Endothelial cell (in vitro differentiated cells): Measurements from ENCODE around the gene KIF13A. TPM values are rescaled to one million over a fixed set of nuclear protein-coding genes. Genes with fewer than 3 reads are reported as not detected.

Experiments used
- DNase-seq: peaks from one replicate; pipeline ENCODE4 v3.0.0; 2021; ENCODE audit warnings: low spot score
- H3K27ac Mint-ChIP-seq: one replicate; pipeline ENCODE4 v1.8.0; 2021; ENCODE audit warnings: mixed read lengths, inconsistent platforms; ENCODE audit not compliant: unreplicated experiment
- H3K27me3 Mint-ChIP-seq: one replicate; pipeline ENCODE4 v1.8.0; 2021; ENCODE audit warnings: mild to moderate bottlenecking, moderate library complexity, mixed read lengths, inconsistent platforms; ENCODE audit not compliant: unreplicated experiment
- H3K36me3 Mint-ChIP-seq: one replicate; pipeline ENCODE4 v1.8.0; 2021; ENCODE audit warnings: mild to moderate bottlenecking, low read depth, mixed read lengths, inconsistent platforms; ENCODE audit not compliant: unreplicated experiment
- H3K4me1 Mint-ChIP-seq: one replicate; pipeline ENCODE4 v1.8.0; 2021; ENCODE audit warnings: mild to moderate bottlenecking, mixed read lengths, inconsistent platforms; ENCODE audit not compliant: unreplicated experiment
- H3K4me3 Mint-ChIP-seq: one replicate; pipeline ENCODE4 v1.8.0; 2021; ENCODE audit warnings: mild to moderate bottlenecking, mixed read lengths, inconsistent platforms; ENCODE audit not compliant: unreplicated experiment
- H3K9me3 Mint-ChIP-seq: one replicate; pipeline ENCODE4 v1.8.0; 2021; ENCODE audit warnings: mixed read lengths, inconsistent platforms; ENCODE audit not compliant: unreplicated experiment
- total RNA-seq: library from RNA; stranded (reverse); fragmentation: NEBNext Ultra II Directional; extraction: Animal tissue kit (Norgen Biotek cat#: 25700); gene quantifications from one replicate; pipeline ENCODE4 v1.2.1, GENCODE V29; 2021; ENCODE audit not compliant: unreplicated experiment
- TF ChIP-seq, protein P1 (sequence below): fragments of 200-600 bp; sonication (generic); IDR thresholded peaks from one replicate; pipeline ENCODE4 v1.5.0; 2021; ENCODE audit warnings: antibody characterized with exemption; ENCODE audit not compliant: unreplicated experiment

Gene KIF13A
- total RNA-seq, 1 donor from 2014 or later: 139 TPM

DNA sequence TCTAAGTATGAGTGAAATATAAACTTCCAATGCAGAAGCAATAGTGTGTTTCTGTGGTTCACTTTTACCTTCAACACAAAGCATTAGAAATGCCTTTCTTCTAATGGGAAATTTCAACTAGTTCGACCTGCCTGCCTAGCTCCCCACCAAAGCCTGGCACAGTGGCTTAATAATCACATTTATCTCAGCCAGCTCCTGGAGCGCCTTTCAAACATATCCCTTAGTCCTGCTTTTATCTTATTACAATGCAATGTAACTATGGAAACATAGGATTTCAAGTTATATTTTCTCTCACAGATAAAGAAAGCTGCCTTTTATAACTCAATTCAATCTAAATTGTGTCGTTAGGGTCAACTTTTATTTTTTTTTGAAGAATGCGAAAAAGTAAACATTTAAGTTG is 53.7 kb downstream of the KIF13A start:
- DNase-seq: no peak
- Mint-ChIP-seq H3K36me3 (no peaks in the 10 kb centered on the region), H3K4me3 (no peak overlapping the region), H3K27me3 (peaks cover 4% of the 10 kb centered on the region), H3K4me1 (peaks cover 52% of the 10 kb centered on the region), H3K9me3 (no peaks in the 10 kb centered on the region), H3K27ac (no peak overlapping the region)
- TF ChIP-seq, protein P1, sequence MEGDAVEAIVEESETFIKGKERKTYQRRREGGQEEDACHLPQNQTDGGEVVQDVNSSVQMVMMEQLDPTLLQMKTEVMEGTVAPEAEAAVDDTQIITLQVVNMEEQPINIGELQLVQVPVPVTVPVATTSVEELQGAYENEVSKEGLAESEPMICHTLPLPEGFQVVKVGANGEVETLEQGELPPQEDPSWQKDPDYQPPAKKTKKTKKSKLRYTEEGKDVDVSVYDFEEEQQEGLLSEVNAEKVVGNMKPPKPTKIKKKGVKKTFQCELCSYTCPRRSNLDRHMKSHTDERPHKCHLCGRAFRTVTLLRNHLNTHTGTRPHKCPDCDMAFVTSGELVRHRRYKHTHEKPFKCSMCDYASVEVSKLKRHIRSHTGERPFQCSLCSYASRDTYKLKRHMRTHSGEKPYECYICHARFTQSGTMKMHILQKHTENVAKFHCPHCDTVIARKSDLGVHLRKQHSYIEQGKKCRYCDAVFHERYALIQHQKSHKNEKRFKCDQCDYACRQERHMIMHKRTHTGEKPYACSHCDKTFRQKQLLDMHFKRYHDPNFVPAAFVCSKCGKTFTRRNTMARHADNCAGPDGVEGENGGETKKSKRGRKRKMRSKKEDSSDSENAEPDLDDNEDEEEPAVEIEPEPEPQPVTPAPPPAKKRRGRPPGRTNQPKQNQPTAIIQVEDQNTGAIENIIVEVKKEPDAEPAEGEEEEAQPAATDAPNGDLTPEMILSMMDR: no peak

DNA sequence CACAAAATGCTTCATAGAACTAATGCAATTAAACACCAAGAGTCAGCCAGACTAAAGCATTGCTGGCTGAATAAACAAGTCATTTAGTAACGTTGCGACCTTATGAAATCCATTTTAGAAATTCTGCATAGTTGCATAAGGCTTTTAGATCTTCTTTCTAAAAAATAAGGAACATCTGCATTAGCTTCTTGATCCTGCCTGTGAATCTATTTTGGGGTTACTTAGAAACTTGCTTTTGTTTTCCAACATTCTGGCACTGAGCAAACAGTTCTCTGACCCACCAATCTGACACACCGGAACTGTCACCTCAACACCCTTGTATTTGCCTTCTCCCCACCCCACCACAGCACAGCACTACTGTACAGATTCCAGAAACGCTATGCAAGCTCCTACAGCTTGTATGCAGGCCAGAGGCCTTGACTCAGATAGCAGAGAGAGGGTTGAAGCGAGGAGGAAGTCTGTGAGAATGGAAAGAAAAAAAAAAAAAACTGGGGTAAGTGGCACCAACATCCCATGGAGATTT is 55.0 kb downstream of the KIF13A start:
- Mint-ChIP-seq H3K9me3 (no peaks in the 10 kb centered on the region), H3K27me3 (peaks cover 4% of the 10 kb centered on the region), H3K36me3 (no peaks in the 10 kb centered on the region), H3K4me3 (no peak overlapping the region), H3K27ac (peak overlapping the region; percentile 81), H3K4me1 (peaks cover 53% of the 10 kb centered on the region)
- no peak for DNase-seq
- TF ChIP-seq, protein P1: no peak

DNA sequence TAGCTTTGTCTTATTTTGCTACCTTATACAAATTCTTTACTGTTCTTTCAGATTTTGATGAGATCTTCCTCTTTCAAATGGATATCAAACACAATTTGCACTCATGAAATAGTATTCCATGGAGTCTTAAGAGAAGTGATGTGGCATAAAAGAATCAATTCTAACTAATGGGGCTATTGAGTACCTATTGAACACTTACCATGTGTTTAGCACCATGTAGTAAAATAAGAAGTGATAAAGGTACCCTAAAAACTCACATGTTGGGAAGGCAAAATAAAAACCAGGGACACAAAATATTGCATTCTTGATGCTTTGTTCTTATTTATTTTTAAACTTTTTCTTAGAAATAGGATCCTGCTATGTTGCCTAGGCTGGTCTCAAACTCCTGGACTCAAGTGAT is 56.2 kb downstream of the KIF13A start:
- no peak for DNase-seq
- Mint-ChIP-seq H3K27ac (no peak overlapping the region), H3K4me3 (no peak overlapping the region), H3K4me1 (peaks cover 48% of the 10 kb centered on the region), H3K9me3 (no peaks in the 10 kb centered on the region), H3K36me3 (no peaks in the 10 kb centered on the region), H3K27me3 (peaks cover 4% of the 10 kb centered on the region)
- TF ChIP-seq, protein P1: no peak

DNA sequence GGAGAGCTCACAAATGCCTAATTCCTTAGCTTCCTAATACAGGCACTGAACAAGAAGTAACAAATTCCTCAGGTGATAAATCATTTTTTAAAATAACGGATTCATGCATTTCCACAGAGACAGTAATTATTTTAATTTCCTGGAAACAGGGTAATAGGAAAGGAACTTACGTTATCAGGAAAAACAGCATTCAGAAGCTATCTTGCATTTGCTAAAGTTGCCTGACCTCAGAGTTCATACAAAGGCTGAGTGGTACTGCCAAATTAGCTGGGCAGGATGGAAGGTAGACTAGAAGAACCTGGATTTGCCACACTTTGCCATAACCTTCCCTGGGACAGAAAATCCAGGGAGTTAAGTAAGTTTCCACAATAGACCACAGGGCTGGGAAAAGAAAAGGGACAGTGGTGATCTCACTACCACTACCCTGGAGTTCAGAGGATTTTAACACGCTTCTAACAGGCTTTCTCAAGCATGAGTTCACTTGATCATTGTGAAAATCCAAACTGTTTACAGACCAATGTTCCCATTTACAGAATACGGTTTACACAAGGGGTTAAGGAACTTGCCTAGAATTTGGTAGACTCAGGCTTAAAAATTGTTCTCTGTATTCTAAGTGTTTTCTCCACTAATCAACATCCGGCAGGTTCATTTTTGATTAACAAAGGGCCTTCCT is 57.0 kb downstream of the KIF13A start:
- Mint-ChIP-seq H3K4me1 (peaks cover 46% of the 10 kb centered on the region), H3K27ac (peak overlapping the region; percentile 8)
- no peak for DNase-seq

More for the DNA sequence above, 57.0 kb downstream of the KIF13A start:
- TF ChIP-seq, protein P1: no peak
- Mint-ChIP-seq H3K36me3 (no peaks in the 10 kb centered on the region), H3K27me3 (peaks cover 4% of the 10 kb centered on the region), H3K4me3 (no peak overlapping the region), H3K9me3 (no peaks in the 10 kb centered on the region)
